Adrenal gland (tissue), 12 donors: ENCODE data around the gene LPCAT1. TPM values are rescaled to one million over a fixed set of nuclear protein-coding genes. Genes with fewer than 3 reads are reported as not detected.

Experiments
- DNase-seq, 7 donors: peaks; one replicate each; pipeline ENCODE4 v3.0.0-alpha.2; 2019 to 2020
- H3K27ac ChIP-seq, 5 donors: fragments of 200-600 bp; sonication (generic) in 4 of 5; 1 replicate in 3 of 5; 2 replicates in 2 of 5; pipeline versions ENCODE4 v1.5.1 to v1.8.0; 2016 to 2020; ENCODE audit warnings: mild to moderate bottlenecking in 1 of 5
- H3K27me3 ChIP-seq: fragments of 200-600 bp; 2 replicates; pipeline ENCODE4 v1.8.0; 2021
- H3K36me3 ChIP-seq, 2 donors: fragments of 200-600 bp; replicated peaks in 1 of 2; 1 replicate in 1 of 2; 2 replicates in 1 of 2; pipeline versions ENCODE4 v1.5.1 to v1.8.0; 2018 to 2022
- H3K4me1 ChIP-seq, 2 donors: fragments of 200-600 bp; replicated peaks in 1 of 2; 1 replicate in 1 of 2; 2 replicates in 1 of 2; pipeline versions ENCODE4 v1.5.1 to v1.8.0; 2018 to 2021
- H3K4me3 ChIP-seq, 4 donors: fragments of 200-600 bp; sonication (generic) in 3 of 4; one replicate each; pipeline ENCODE4 v1.5.1; 2016 to 2018
- H3K9me3 ChIP-seq, 3 donors: fragments of 200-600 bp; sonication (generic) in 1 of 3; replicated peaks in 1 of 3; 1 replicate in 2 of 3; 2 replicates in 1 of 3; pipeline versions ENCODE4 v1.5.1 to v1.8.0; 2016 to 2021
- POLR2A ChIP-seq, 2 donors: fragments of 450-650 bp; IDR thresholded peaks; one replicate each; pipeline ENCODE4 v1.6.1; 2017; ENCODE audit warnings: antibody characterized with exemption in 2 of 2, mild to moderate bottlenecking in 2 of 2, moderate library complexity in 1 of 2
- WGBS, 4 donors: extraction: QIAGEN DNeasy Blood & Tissue Kit in 2 of 4; methylation state at CpG; one replicate each; pipeline versions ENCODE4 v1.1.5 to v1.1.7; 2013 to 2017; 5-methylcytosine and 5-hydroxymethylcytosine counted together
- intact Hi-C, 2 donors: fragments of 100-400 bp; cut with DNase I; formaldehyde crosslinking; loops; one replicate each; pipeline versions ENCODE4 v1.14.1 to v1.15.0; 2022 to 2023
- polyA plus RNA-seq, 3 donors: library from polyadenylated mRNA; stranded (reverse); fragments of 200-250 nt in 2 of 3; fragments of 350-450 nt in 1 of 3; fragmentation: Illumina TruSeq in 1 of 3; extraction: RNeasy Lipid Tissue Mini Kit (QIAGEN cat#74804) in 1 of 3; gene quantifications; one replicate each; pipeline ENCODE4 v1.2.3, GENCODE V29; 2013 to 2014
- total RNA-seq, 9 donors: library from RNA; depleted of rRNA in 4 of 9; stranded (reverse); fragments of >200 nt in 4 of 9; fragments of 120-200 nt in 1 of 9; fragmentation: NEBNext Ultra II Directional in 1 of 9; extraction: Animal tissue kit (Norgen Biotek cat#: 25700) in 1 of 9; gene quantifications; one replicate each; pipeline versions ENCODE4 v1.1.0 to v1.2.4, GENCODE V29; 2013 to 2023
- TF ChIP-seq, protein P1 (sequence below), 6 experiments: fragments of 450-650 bp in 4 of 6; fragments of 200-600 bp in 2 of 6; sonication (generic) in 1 of 6; IDR thresholded peaks; 1 replicate in 5 of 6; 2 replicates in 1 of 6; pipeline versions ENCODE4 v1.5.1 to v1.8.0; 2016 to 2021; ENCODE audit warnings: antibody characterized with exemption in 6 of 6, mild to moderate bottlenecking in 2 of 6, moderate library complexity in 1 of 6
- donor health status: healthy with polysubstance abuse.
- donor health status: Bipolar disorder and iron deficiency.
- donor health status: DM: yes; HTN: yes; CAD: no.
- donor health status: DM: no; HTN: no; CAD: no.
- donor health status: DM: no; HTN: no; CAD: no.
- donor health status: DM: yes; HTN: yes; CAD: no.

The LPCAT1 gene
- total and polyA plus RNA-seq, 12 donors, result 23.2 to 59.1 (median 42.6) TPM

GRCh38 chr5:1474866-1475543, 48.8 kb downstream of the LPCAT1 start:
- H3K27ac ChIP-seq, result no peak overlapping the region
- 89 to 93% (median 91%) methylated on average over 16 to 24 of the region's 24 CpGs for WGBS, 4 donors
- TF ChIP-seq, protein P1, sequence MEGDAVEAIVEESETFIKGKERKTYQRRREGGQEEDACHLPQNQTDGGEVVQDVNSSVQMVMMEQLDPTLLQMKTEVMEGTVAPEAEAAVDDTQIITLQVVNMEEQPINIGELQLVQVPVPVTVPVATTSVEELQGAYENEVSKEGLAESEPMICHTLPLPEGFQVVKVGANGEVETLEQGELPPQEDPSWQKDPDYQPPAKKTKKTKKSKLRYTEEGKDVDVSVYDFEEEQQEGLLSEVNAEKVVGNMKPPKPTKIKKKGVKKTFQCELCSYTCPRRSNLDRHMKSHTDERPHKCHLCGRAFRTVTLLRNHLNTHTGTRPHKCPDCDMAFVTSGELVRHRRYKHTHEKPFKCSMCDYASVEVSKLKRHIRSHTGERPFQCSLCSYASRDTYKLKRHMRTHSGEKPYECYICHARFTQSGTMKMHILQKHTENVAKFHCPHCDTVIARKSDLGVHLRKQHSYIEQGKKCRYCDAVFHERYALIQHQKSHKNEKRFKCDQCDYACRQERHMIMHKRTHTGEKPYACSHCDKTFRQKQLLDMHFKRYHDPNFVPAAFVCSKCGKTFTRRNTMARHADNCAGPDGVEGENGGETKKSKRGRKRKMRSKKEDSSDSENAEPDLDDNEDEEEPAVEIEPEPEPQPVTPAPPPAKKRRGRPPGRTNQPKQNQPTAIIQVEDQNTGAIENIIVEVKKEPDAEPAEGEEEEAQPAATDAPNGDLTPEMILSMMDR (IDR thresholded peaks at IDR 0.05), result no peak
- TF ChIP-seq POLR2A (IDR thresholded peaks at IDR 0.05), result no peak
- H3K27me3 ChIP-seq, result no peaks in the 10 kb centered on the region
- intact Hi-C loops, result no loop called here
- H3K9me3 ChIP-seq, result no peaks in the 10 kb centered on the region
- H3K4me3 ChIP-seq, result no peak overlapping the region
- no peak for DNase-seq
- H3K36me3 ChIP-seq, result peaks cover 0 to 16% of the 10 kb centered on the region in 2 donors
- peaks cover 3 to 11% of the 10 kb centered on the region in 2 donors for H3K4me1 ChIP-seq

GRCh38 chr5:1474183-1474839, 49.4 kb downstream of the LPCAT1 start:
- H3K4me1 ChIP-seq, result peaks cover 0 to 4% of the 10 kb centered on the region in 2 donors
- TF ChIP-seq, protein P1 (IDR thresholded peaks at IDR 0.05), result no peak
- TF ChIP-seq POLR2A (IDR thresholded peaks at IDR 0.05), result no peak
- 93 to 96% (median 93%) methylated on average over 16 to 21 of the region's 21 CpGs for WGBS, 4 donors
- no peaks in the 10 kb centered on the region for H3K27me3 ChIP-seq
- DNase-seq, result no peak
- intact Hi-C loops, result no loop called here
- H3K9me3 ChIP-seq, result no peaks in the 10 kb centered on the region
- H3K4me3 ChIP-seq, result no peak overlapping the region
- peaks cover 0 to 16% of the 10 kb centered on the region in 2 donors for H3K36me3 ChIP-seq
- no peak overlapping the region for H3K27ac ChIP-seq

DNA sequence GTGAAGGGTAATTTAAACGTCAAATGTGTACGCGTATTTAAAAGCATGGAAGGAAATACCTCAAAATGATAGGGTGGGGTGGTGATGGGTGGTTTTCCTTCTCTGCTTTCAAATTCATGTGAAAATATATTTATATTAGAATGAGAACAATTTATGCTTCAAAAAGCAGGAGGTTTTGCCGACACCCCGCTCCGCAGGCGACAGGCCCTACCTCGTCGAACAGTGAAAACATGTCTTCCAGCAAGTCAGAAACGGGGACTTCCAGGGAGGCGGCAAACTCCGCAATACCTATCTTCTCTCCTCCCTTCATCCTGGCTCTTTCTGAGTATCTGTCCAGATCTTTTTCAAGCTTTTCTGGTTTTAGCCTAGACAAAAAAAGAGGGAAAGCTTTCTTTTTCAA, 50.0 kb downstream of the LPCAT1 start:
- 94 to 98% (median 97%) methylated on average over 12 of the region's 12 CpGs for WGBS, 4 donors
- no peak for DNase-seq
- Histone ChIP-seq H3K4me1 (no peaks in the 10 kb centered on the region), H3K9me3 (no peaks in the 10 kb centered on the region), H3K36me3 (peaks cover 0 to 16% of the 10 kb centered on the region in 2 donors), H3K27ac (no peak overlapping the region), H3K27me3 (no peaks in the 10 kb centered on the region), H3K4me3 (no peak overlapping the region)
- intact Hi-C loops, result no loop called here
- TF ChIP-seq POLR2A (IDR thresholded peaks at IDR 0.05), result no peak
- TF ChIP-seq, protein P1 (IDR thresholded peaks at IDR 0.05), result no peak

DNA sequence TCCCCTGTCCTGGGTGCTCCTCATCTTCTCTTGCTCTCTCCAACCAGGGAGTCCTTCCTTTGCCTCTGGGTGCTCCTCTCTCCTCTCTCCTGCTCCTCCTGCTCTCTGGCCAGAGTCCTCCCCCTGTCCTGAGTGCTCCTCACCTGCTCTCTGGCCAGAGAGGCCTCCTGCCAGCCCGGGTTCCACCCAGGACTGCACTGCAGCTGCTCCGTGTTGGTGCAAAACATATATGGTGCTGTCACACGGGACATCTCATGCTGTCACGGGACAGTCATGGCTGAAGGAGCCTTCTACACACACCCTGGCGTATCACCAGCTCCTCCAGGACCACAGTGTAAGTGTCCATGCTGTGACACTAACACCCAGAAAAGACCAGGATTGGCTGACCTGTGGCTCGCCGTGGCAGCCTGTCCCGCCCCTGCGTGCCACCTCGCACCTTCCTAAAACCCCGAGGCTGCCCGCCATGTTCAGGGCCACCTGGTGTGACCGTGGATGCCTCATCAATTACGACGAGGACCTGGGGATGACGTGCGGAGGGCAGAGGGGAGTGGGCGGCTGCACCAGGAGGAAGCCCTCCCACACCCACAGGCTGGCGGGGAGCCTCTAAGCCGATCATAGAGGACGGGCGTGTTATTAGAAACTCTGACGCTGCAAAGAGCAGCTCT, 50.7 kb downstream of the LPCAT1 start:
- Histone ChIP-seq H3K4me3 (no peak overlapping the region), H3K36me3 (peaks cover 0 to 16% of the 10 kb centered on the region in 2 donors), H3K27ac (no peak overlapping the region), H3K9me3 (no peaks in the 10 kb centered on the region), H3K27me3 (no peaks in the 10 kb centered on the region), H3K4me1 (no peaks in the 10 kb centered on the region)
- WGBS, 4 donors, result 93 to 98% (median 94%) methylated on average over 9 to 23 of the region's 23 CpGs
- no peak for TF ChIP-seq POLR2A (IDR thresholded peaks at IDR 0.05)
- TF ChIP-seq, protein P1 (IDR thresholded peaks at IDR 0.05), result no peak
- intact Hi-C loops, result no loop called here
- no peak for DNase-seq
